ENCODE results near the gene ROCK1. TPM values are rescaled to one million over a fixed set of nuclear protein-coding genes. Genes with fewer than 3 reads are reported as not detected.

The ROCK1 gene
- total RNA-seq, 6 donors from 2014 or later = 49.4 to 134 (median 75.9) TPM

DNA sequence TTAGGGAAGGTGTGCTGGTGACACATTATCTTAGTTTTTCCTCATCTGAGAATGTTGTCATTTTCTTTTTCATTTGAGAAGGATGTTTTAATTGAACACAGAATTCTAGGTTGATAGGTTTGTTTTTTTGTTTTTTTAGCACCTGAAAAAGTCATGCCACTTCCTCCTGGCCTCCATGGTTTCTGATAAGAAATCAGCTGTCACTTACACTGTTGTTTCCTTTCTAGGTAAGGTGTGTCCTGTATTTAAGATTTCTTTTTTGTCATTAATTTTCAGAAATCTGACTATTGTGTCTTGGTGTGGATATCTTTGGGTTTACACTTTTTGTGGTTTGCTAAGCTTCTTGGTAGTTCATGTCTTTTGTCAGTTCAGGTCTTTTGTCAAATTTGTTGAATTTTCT, 99.3 kb downstream of the ROCK1 start:
- TF ChIP-seq POLR2A (IDR thresholded peaks at IDR 0.05) (no peak), POLR2AphosphoS5 (IDR thresholded peaks at IDR 0.05) (no peak), EP300 (IDR thresholded peaks at IDR 0.05) (no peak)
- TF ChIP-seq, protein P1, sequence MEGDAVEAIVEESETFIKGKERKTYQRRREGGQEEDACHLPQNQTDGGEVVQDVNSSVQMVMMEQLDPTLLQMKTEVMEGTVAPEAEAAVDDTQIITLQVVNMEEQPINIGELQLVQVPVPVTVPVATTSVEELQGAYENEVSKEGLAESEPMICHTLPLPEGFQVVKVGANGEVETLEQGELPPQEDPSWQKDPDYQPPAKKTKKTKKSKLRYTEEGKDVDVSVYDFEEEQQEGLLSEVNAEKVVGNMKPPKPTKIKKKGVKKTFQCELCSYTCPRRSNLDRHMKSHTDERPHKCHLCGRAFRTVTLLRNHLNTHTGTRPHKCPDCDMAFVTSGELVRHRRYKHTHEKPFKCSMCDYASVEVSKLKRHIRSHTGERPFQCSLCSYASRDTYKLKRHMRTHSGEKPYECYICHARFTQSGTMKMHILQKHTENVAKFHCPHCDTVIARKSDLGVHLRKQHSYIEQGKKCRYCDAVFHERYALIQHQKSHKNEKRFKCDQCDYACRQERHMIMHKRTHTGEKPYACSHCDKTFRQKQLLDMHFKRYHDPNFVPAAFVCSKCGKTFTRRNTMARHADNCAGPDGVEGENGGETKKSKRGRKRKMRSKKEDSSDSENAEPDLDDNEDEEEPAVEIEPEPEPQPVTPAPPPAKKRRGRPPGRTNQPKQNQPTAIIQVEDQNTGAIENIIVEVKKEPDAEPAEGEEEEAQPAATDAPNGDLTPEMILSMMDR (IDR thresholded peaks at IDR 0.05) = no peak
- Histone ChIP-seq H3K27me3 (no peaks in the 10 kb centered on the region), H3K4me1 (no peaks in the 10 kb centered on the region), H3K9me3 (no peaks in the 10 kb centered on the region), H3K4me3 (no peak overlapping the region), H3K36me3 (peaks cover 30 to 80% (median 40%) of the 10 kb centered on the region in 4 donors), H3K27ac (no peak overlapping the region)
- ATAC-seq (ENCODE audit: low FRiP score in 2 of 2) = no peak
- DNase-seq = no peak

DNA sequence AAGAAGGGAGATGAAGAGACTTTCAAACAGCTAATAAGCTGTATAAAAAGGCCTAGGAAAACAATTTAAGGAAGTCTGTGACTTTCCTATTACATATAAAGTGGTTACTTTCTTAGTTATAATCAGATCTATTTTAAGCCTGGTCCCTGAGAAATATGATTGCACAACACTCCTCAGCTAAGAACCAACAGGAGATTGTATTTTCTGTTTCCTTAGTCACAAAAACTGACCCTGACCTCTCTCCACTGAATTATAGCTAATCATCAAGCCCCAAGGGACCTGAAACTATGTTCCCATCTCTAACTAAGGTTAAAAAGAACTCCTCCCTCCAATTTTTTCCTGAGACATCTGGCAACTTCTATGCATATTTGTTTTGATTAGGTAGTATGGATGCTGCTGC, 106.9 kb downstream of the ROCK1 start:
- Histone ChIP-seq H3K4me3 (no peak overlapping the region), H3K27me3 (no peaks in the 10 kb centered on the region), H3K4me1 (peaks cover 8 to 20% (median 15%) of the 10 kb centered on the region in 4 donors), H3K36me3 (peaks cover 18 to 65% (median 27%) of the 10 kb centered on the region in 4 donors), H3K9me3 (no peaks in the 10 kb centered on the region), H3K27ac (peak overlapping the region; percentile 37 to 72 (median 52))
- ATAC-seq (ENCODE audit: low FRiP score in 2 of 2) (peak in 1 of 2 donors; percentile 93), DNase-seq (no peak)
- TF ChIP-seq, protein P1 (IDR thresholded peaks at IDR 0.05) = no peak
- TF ChIP-seq EP300 (IDR thresholded peaks at IDR 0.05) = no peak
- TF ChIP-seq POLR2AphosphoS5 (IDR thresholded peaks at IDR 0.05) = no peak
- no peak for TF ChIP-seq POLR2A (IDR thresholded peaks at IDR 0.05)

DNA sequence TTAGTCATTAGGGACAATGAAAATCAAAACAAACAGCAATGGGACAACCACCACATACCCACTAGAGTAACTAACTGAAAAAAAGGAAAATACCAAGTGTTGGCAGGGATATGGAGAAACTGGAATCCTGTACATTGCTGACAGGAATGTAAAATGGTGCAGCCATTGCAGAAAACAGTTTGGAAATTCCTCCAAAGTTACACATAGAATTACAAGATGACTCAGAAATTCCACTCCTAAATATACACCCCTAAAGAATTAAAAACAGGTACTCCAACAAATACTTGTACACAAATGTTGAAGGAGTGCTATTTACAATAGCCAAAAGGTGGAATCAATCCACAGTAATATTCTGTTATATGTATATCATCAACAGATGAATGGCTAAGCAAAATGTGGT, 110.9 kb downstream of the ROCK1 start:
- Histone ChIP-seq H3K4me1 (peaks cover 8 to 19% (median 15%) of the 10 kb centered on the region in 4 donors), H3K27me3 (no peaks in the 10 kb centered on the region), H3K9me3 (no peaks in the 10 kb centered on the region), H3K27ac (no peak overlapping the region), H3K4me3 (no peak overlapping the region), H3K36me3 (peaks cover 4 to 41% (median 13%) of the 10 kb centered on the region in 4 donors)
- TF ChIP-seq POLR2A (IDR thresholded peaks at IDR 0.05) = no peak
- TF ChIP-seq, protein P1 (IDR thresholded peaks at IDR 0.05) = no peak
- ATAC-seq (ENCODE audit: low FRiP score in 2 of 2) (no peak), DNase-seq (no peak)

DNA sequence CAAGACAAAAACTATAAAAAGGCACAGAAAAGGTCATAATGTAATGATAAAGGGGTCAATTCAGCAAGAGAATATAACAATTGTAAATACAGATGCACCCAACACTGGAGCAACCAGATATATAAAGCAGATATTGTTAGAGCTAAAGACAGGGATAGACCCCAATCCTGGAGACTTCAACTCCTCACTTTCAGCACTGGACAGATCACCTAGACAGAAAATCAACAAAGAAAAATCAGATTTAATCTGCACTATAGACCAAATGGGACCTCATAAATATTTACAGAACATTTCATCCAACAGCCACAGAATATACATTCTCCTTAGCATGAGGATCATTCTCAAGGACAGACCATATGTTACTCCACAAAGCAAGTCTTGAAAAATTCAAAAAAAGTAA, 114.2 kb downstream of the ROCK1 start:
- no peak for DNase-seq
- H3K4me1 ChIP-seq = no peaks in the 10 kb centered on the region
- no peaks in the 10 kb centered on the region for H3K27me3 ChIP-seq
- no peak overlapping the region for H3K4me3 ChIP-seq
- peaks cover 0 to 49% (median 9%) of the 10 kb centered on the region in 4 donors for H3K36me3 ChIP-seq
- no peaks in the 10 kb centered on the region for H3K9me3 ChIP-seq
- H3K27ac ChIP-seq = no peak overlapping the region
- TF ChIP-seq POLR2A (IDR thresholded peaks at IDR 0.05) = no peak
- TF ChIP-seq, protein P1 (IDR thresholded peaks at IDR 0.05) = no peak
- no peak for TF ChIP-seq POLR2AphosphoS5 (IDR thresholded peaks at IDR 0.05)
- no peak for TF ChIP-seq EP300 (IDR thresholded peaks at IDR 0.05)
- no peak for ATAC-seq (ENCODE audit: low FRiP score in 2 of 2)

- H3K4me1 ChIP-seq = no peaks in the 10 kb centered on the region
- DNase-seq = no peak
- H3K27ac ChIP-seq = no peak overlapping the region
- no peak overlapping the region for H3K4me3 ChIP-seq
- no peaks in the 10 kb centered on the region for H3K9me3 ChIP-seq
- no peak for ATAC-seq (ENCODE audit: low FRiP score in 2 of 2)
- peaks cover 0 to 58% (median 8%) of the 10 kb centered on the region in 4 donors for H3K36me3 ChIP-seq
- H3K27me3 ChIP-seq = no peaks in the 10 kb centered on the region
- TF ChIP-seq EP300 (IDR thresholded peaks at IDR 0.05) (no peak), POLR2AphosphoS5 (IDR thresholded peaks at IDR 0.05) (no peak), POLR2A (IDR thresholded peaks at IDR 0.05) (no peak)
- TF ChIP-seq, protein P1 (IDR thresholded peaks at IDR 0.05) = no peak
- 91 to 96% methylated on average over 1 of the region's 1 CpG for WGBS, 2 donors
Observed at GRCh38 chr18:20996418-20996817, 115.2 kb downstream of the ROCK1 start.
